ENCODE data around the gene ZER1. TPM values are rescaled to one million over a fixed set of nuclear protein-coding genes. Genes with fewer than 3 reads are reported as not detected.

Gene ZER1
- total and polyA plus RNA-seq, 7 donors, result 15.2 to 67.2 (median 54.8) TPM

- ATAC-seq, result no peak
These were observed 1.3 kb upstream of the ZER1 start for GRCh38 chr9:128773049-128773448.

GRCh38 chr9:128771094-128771721, 519 bp downstream of the ZER1 start:
- H3K27ac ChIP-seq, result peak overlapping the region; percentile 99
- H3K27me3 ChIP-seq (ENCODE audit: insufficient read depth in 3 of 3, low read length in 2 of 3), result no peaks in the 10 kb centered on the region
- no peak for DNase-seq
- peaks cover 6% of the 10 kb centered on the region for H3K9me3 ChIP-seq
- ATAC-seq, result peak in 3 of 4 donors; percentile 26 to 46 (median 34)
- H3K4me1 ChIP-seq, result peaks cover 15% of the 10 kb centered on the region
- intact Hi-C loops (cut with DNase I), result loop anchor here in 1 of 2 donors (2.0 to 5.0 kb wide), 2 partner anchors 16 to 69 kb away; partner anchors contain the start of genes PKN3 and TBC1D13
- peak overlapping the region; percentile 84 for H3K4me3 ChIP-seq
- no peak for TF ChIP-seq CTCF (IDR thresholded peaks at IDR 0.05)
- 0% methylated on average over 24 to 28 of the region's 28 CpGs for WGBS, 3 donors
- H3K36me3 ChIP-seq (ENCODE audit: insufficient read depth in 1 of 2, low read depth in 1 of 2), result peaks cover 0 to 14% of the 10 kb centered on the region in 2 donors

More at GRCh38 chr9:128773049-128773448, 1.3 kb upstream of the ZER1 start:
- intact Hi-C loops (cut with DNase I), result loop anchor here in 1 of 2 donors (5.0 kb wide), 1 partner anchor 71 kb away; the partner anchor contains the start of gene PKN3
- no peaks in the 10 kb centered on the region for H3K27me3 ChIP-seq (ENCODE audit: insufficient read depth in 3 of 3, low read length in 2 of 3)
- H3K27ac ChIP-seq, result peak overlapping the region; percentile 99
- no peak for TF ChIP-seq CTCF (IDR thresholded peaks at IDR 0.05)
- peaks cover 0 to 5% of the 10 kb centered on the region in 2 donors for H3K36me3 ChIP-seq (ENCODE audit: insufficient read depth in 1 of 2, low read depth in 1 of 2)
- H3K4me3 ChIP-seq, result no peak overlapping the region
- H3K9me3 ChIP-seq, result peaks cover 6% of the 10 kb centered on the region
- DNase-seq, result no peak
- 86 to 94% (median 93%) methylated on average over 5 of the region's 5 CpGs for WGBS, 3 donors
- H3K4me1 ChIP-seq, result peaks cover 15% of the 10 kb centered on the region

- TF ChIP-seq CTCF (IDR thresholded peaks at IDR 0.05), result no peak
- DNase-seq (no peak), ATAC-seq (no peak)
- 71 to 77% (median 71%) methylated on average over 11 of the region's 11 CpGs for WGBS, 3 donors
- intact Hi-C loops (cut with DNase I), result loop anchor here in 1 of 2 donors (2.0 to 5.0 kb wide), 2 partner anchors 16 to 68 kb away; partner anchors contain the start of genes PKN3 and TBC1D13
- H3K4me3 ChIP-seq, result peak overlapping the region; percentile 84
- no peaks in the 10 kb centered on the region for H3K27me3 ChIP-seq (ENCODE audit: insufficient read depth in 3 of 3, low read length in 2 of 3)
- peaks cover 15% of the 10 kb centered on the region for H3K4me1 ChIP-seq
- no peaks in the 10 kb centered on the region for H3K9me3 ChIP-seq
- peaks cover 0 to 14% of the 10 kb centered on the region in 2 donors for H3K36me3 ChIP-seq (ENCODE audit: insufficient read depth in 1 of 2, low read depth in 1 of 2)
- H3K27ac ChIP-seq, result peak overlapping the region; percentile 99
These were observed 1.3 kb downstream of the ZER1 start for GRCh38 chr9:128770286-128771030.

- Histone ChIP-seq H3K27me3 (ENCODE audit: insufficient read depth in 3 of 3, low read length in 2 of 3) (no peaks in the 10 kb centered on the region), H3K36me3 (ENCODE audit: insufficient read depth in 1 of 2, low read depth in 1 of 2) (peaks cover 0 to 14% of the 10 kb centered on the region in 2 donors), H3K9me3 (no peaks in the 10 kb centered on the region), H3K4me3 (no peak overlapping the region), H3K27ac (no peak overlapping the region), H3K4me1 (peaks cover 15% of the 10 kb centered on the region)
- 74 to 83% (median 76%) methylated on average over 6 of the region's 6 CpGs for WGBS, 3 donors
- TF ChIP-seq CTCF (IDR thresholded peaks at IDR 0.05), result no peak
- no peak for DNase-seq
- ATAC-seq, result no peak
- intact Hi-C loops (cut with DNase I), result loop anchor here in 1 of 2 donors (5.0 kb wide), 1 partner anchor 41 kb away; no protein-coding TSS in a partner anchor
These were observed 3.1 kb downstream of the ZER1 start for GRCh38 chr9:128768606-128769005.
